ENCODE results near the gene C12orf57.

DNA sequence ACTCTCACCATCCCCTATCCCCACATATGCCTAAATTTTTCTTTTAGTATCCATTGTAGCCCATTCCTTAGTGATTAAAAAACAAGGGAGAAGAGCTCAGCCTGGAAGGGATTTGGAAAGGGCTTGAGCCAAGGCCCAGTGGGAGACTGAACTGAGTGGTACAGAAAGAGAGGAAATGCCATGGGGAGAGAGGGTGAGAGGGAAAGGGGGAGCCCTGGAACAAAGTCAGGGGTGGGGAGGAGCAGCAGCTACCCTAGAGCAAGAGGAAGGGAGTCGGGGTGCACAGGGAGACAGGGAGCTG, 18.6 kb upstream of the C12orf57 start:
- TF ChIP-seq ZSCAN29 (IDR thresholded peaks at IDR 0.05), result no peak
- TF ChIP-seq ETS1 (conservative IDR thresholded peaks at IDR 0.05; ENCODE audit: control insufficient read depth, low read depth, low read length), result no peak
- no peak for TF ChIP-seq KAT7 (CRISPR knock-in tag; IDR thresholded peaks at IDR 0.05; ENCODE audit: borderline replicate concordance)
- no peak for TF ChIP-seq POLR2A (conservative IDR thresholded peaks at IDR 0.05)
- TF ChIP-seq CHD4 (IDR thresholded peaks at IDR 0.05; ENCODE audit: insufficient read depth, insufficient replicate concordance, low read depth, low read length, poor library complexity, severe bottlenecking), result no peak
- no peak for TF ChIP-seq ZNF3 (CRISPR knock-in tag; IDR thresholded peaks at IDR 0.05)
